ENCODE data around the gene AP3B1. TPM values are rescaled to one million over a fixed set of nuclear protein-coding genes. Genes with fewer than 3 reads are reported as not detected.

The AP3B1 gene
- total RNA-seq, 1 donor, result 77.4 TPM

GRCh38 chr5:78221964-78222451 is 72.5 kb downstream of the AP3B1 start:
- Histone ChIP-seq H3K4me3 (ENCODE audit: insufficient read depth, low read length) (no peak overlapping the region), H3K79me2 (ENCODE audit: insufficient read depth, low read length) (peaks cover 4% of the 10 kb centered on the region), H3K9me3 (ENCODE audit: low read depth, low read length) (no peaks in the 10 kb centered on the region), H3K4me1 (ENCODE audit: insufficient read depth, low read length) (no peaks in the 10 kb centered on the region), H4K20me1 (ENCODE audit: insufficient read depth, low read length) (no peaks in the 10 kb centered on the region), H2AFZ (ENCODE audit: low read length) (no peak overlapping the region), H3K27ac (ENCODE audit: low read depth, low read length) (no peak overlapping the region), H3K27me3 (ENCODE audit: insufficient read depth, low read length) (no peaks in the 10 kb centered on the region), H3K36me3 (ENCODE audit: insufficient read depth, low read length) (peaks cover 9% of the 10 kb centered on the region), H3K4me2 (ENCODE audit: insufficient read depth, low read length) (no peak overlapping the region)
- no peak for DNase-seq (ENCODE audit: insufficient read length, low spot score, missing footprints)
- TF ChIP-seq, protein P1, sequence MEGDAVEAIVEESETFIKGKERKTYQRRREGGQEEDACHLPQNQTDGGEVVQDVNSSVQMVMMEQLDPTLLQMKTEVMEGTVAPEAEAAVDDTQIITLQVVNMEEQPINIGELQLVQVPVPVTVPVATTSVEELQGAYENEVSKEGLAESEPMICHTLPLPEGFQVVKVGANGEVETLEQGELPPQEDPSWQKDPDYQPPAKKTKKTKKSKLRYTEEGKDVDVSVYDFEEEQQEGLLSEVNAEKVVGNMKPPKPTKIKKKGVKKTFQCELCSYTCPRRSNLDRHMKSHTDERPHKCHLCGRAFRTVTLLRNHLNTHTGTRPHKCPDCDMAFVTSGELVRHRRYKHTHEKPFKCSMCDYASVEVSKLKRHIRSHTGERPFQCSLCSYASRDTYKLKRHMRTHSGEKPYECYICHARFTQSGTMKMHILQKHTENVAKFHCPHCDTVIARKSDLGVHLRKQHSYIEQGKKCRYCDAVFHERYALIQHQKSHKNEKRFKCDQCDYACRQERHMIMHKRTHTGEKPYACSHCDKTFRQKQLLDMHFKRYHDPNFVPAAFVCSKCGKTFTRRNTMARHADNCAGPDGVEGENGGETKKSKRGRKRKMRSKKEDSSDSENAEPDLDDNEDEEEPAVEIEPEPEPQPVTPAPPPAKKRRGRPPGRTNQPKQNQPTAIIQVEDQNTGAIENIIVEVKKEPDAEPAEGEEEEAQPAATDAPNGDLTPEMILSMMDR (IDR thresholded peaks at IDR 0.05; ENCODE audit: extremely low read depth, low read depth, low read length), result peak; percentile 33

DNA sequence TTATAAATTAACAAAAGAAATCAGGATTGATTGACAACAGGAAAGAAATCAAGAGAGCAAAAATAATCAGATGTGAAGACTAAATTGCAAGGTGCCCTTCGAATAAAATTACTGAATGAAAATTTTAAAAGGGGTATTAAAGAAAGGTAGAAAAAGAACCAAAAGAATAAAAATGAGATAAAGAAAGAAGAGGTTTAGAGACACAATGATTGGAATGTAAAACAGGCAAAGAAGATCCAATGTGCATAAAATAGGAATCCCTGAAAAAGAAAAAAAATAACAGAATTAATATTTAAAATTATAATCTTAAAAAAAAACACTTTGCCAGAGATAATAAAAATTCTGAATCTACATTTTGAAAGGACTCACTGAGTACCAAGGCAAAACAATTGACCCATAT is 73.0 kb downstream of the AP3B1 start:
- H4K20me1 ChIP-seq (ENCODE audit: insufficient read depth, low read length), result no peaks in the 10 kb centered on the region
- H3K9me3 ChIP-seq (ENCODE audit: low read depth, low read length), result no peaks in the 10 kb centered on the region
- no peak overlapping the region for H3K4me2 ChIP-seq (ENCODE audit: insufficient read depth, low read length)
- H3K27ac ChIP-seq (ENCODE audit: low read depth, low read length), result no peak overlapping the region
- H3K79me2 ChIP-seq (ENCODE audit: insufficient read depth, low read length), result peaks cover 4% of the 10 kb centered on the region
- no peaks in the 10 kb centered on the region for H3K4me1 ChIP-seq (ENCODE audit: insufficient read depth, low read length)
- H3K27me3 ChIP-seq (ENCODE audit: insufficient read depth, low read length), result no peaks in the 10 kb centered on the region
- no peak overlapping the region for H2AFZ ChIP-seq (ENCODE audit: low read length)
- peaks cover 9% of the 10 kb centered on the region for H3K36me3 ChIP-seq (ENCODE audit: insufficient read depth, low read length)
- H3K4me3 ChIP-seq (ENCODE audit: insufficient read depth, low read length), result no peak overlapping the region
- TF ChIP-seq, protein P1 (IDR thresholded peaks at IDR 0.05; ENCODE audit: extremely low read depth, low read depth, low read length), result no peak
- no peak for DNase-seq (ENCODE audit: insufficient read length, low spot score, missing footprints)

DNA sequence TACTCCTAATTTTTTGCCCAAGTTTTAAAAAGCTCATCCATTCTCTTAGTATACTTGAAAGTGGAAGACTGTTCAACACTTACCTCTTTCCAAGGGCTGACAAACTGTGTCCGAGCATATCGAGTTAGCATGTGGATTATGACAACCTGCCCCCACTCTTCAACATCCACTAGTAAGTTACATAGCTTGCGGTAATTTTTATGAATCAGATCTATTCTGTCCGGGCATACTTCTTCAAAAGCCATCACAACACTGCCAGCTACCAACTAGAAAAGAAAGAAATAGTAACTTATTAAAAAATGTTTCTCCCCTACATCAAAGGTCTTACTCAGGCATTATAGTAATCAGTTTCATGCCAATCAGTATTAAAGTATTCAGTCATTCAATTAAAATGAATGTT is 78.5 kb downstream of the AP3B1 start:
- Histone ChIP-seq H3K27ac (ENCODE audit: low read depth, low read length) (no peak overlapping the region), H3K4me1 (ENCODE audit: insufficient read depth, low read length) (no peaks in the 10 kb centered on the region), H3K4me2 (ENCODE audit: insufficient read depth, low read length) (no peak overlapping the region), H2AFZ (ENCODE audit: low read length) (no peak overlapping the region), H3K36me3 (ENCODE audit: insufficient read depth, low read length) (no peaks in the 10 kb centered on the region), H3K4me3 (ENCODE audit: insufficient read depth, low read length) (no peak overlapping the region), H3K27me3 (ENCODE audit: insufficient read depth, low read length) (no peaks in the 10 kb centered on the region), H3K79me2 (ENCODE audit: insufficient read depth, low read length) (peaks cover 4% of the 10 kb centered on the region), H4K20me1 (ENCODE audit: insufficient read depth, low read length) (no peaks in the 10 kb centered on the region), H3K9me3 (ENCODE audit: low read depth, low read length) (no peaks in the 10 kb centered on the region)
- TF ChIP-seq, protein P1 (IDR thresholded peaks at IDR 0.05; ENCODE audit: extremely low read depth, low read depth, low read length), result no peak
- DNase-seq (ENCODE audit: insufficient read length, low spot score, missing footprints), result no peak

DNA sequence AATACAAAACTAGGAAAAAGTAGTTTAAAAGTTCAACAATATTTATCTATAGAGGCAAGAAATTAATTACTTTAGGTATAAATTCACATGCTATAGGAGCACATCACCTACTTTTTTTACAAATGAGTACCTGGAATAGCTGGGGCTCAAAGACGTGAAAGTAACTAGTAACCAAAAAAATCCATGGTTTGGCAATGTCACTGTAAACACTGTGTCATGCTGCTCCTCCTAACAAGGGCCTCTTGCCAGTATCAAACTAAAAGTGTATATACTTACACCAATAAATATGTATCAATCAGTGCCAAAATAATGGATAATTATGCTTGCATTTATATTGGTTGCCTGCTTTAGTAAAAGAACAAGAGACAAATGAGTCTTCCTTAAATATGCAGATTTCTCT is 78.9 kb downstream of the AP3B1 start:
- no peak for DNase-seq (ENCODE audit: insufficient read length, low spot score, missing footprints)

More for the DNA sequence above, 78.9 kb downstream of the AP3B1 start:
- no peak overlapping the region for H3K27ac ChIP-seq (ENCODE audit: low read depth, low read length)
- TF ChIP-seq, protein P1 (IDR thresholded peaks at IDR 0.05; ENCODE audit: extremely low read depth, low read depth, low read length), result no peak
- no peak overlapping the region for H3K4me3 ChIP-seq (ENCODE audit: insufficient read depth, low read length)
- H3K27me3 ChIP-seq (ENCODE audit: insufficient read depth, low read length), result no peaks in the 10 kb centered on the region
- no peaks in the 10 kb centered on the region for H3K9me3 ChIP-seq (ENCODE audit: low read depth, low read length)
- H4K20me1 ChIP-seq (ENCODE audit: insufficient read depth, low read length), result no peaks in the 10 kb centered on the region
- H2AFZ ChIP-seq (ENCODE audit: low read length), result no peak overlapping the region
- H3K4me2 ChIP-seq (ENCODE audit: insufficient read depth, low read length), result no peak overlapping the region
- H3K79me2 ChIP-seq (ENCODE audit: insufficient read depth, low read length), result peaks cover 2% of the 10 kb centered on the region
- no peaks in the 10 kb centered on the region for H3K36me3 ChIP-seq (ENCODE audit: insufficient read depth, low read length)
- H3K4me1 ChIP-seq (ENCODE audit: insufficient read depth, low read length), result no peaks in the 10 kb centered on the region

All from osteoblast (primary cell).